Prostate gland (tissue), 2 donors: ENCODE measurements around the gene NYAP2. TPM values are rescaled to one million over a fixed set of nuclear protein-coding genes. Genes with fewer than 3 reads are reported as not detected.

Source experiments
- DNase-seq: peaks from one replicate; pipeline ENCODE4 v3.0.0-alpha.2; 2019; ENCODE audit warnings: low spot score
- H3K27ac ChIP-seq, 2 donors: fragments of 200-600 bp; sonication (generic); 2 replicates each; pipeline ENCODE4 v1.5.1; 2017 to 2019
- H3K27me3 ChIP-seq: fragments of 200-600 bp; sonication (generic); replicated peaks from 2 replicates; pipeline ENCODE4 v1.5.1; 2019; ENCODE audit not compliant: insufficient read depth
- H3K36me3 ChIP-seq, 2 donors: fragments of 200-600 bp; sonication (generic); 1 replicate in 1 of 2; 2 replicates in 1 of 2; pipeline versions ENCODE4 v1.5.1 to v1.8.1; 2017 to 2019
- H3K4me1 ChIP-seq: fragments of 200-600 bp; sonication (generic); replicated peaks from 2 replicates; pipeline ENCODE4 v1.5.1; 2019
- H3K4me3 ChIP-seq, 2 donors: fragments of 200-600 bp; sonication (generic); 2 replicates each; pipeline ENCODE4 v1.5.1; 2017 to 2019
- H3K9me3 ChIP-seq: fragments of 200-600 bp; sonication (generic); 2 replicates; pipeline ENCODE4 v1.5.1; 2017
- POLR2A ChIP-seq: fragments of 450-650 bp; IDR thresholded peaks from one replicate; pipeline ENCODE4 v1.6.1; 2016; ENCODE audit warnings: antibody characterized with exemption, mild to moderate bottlenecking
- POLR2AphosphoS5 ChIP-seq: sonication (generic); formaldehyde crosslinking; IDR thresholded peaks from one replicate; pipeline ENCODE4 v1.6.1; 2017; ENCODE audit warnings: antibody characterized with exemption
- WGBS: methylation state at CpG from one replicate; pipeline ENCODE4 v1.1.5; 2018; 5-methylcytosine and 5-hydroxymethylcytosine counted together
- intact Hi-C: fragments of 100-400 bp; cut with DNase I; formaldehyde crosslinking; loops from one replicate; pipeline ENCODE4 v1.14.2; 2022
- total RNA-seq, 2 donors: library from RNA; depleted of rRNA; stranded (reverse); fragments of >200 nt; gene quantifications; one replicate each; pipeline ENCODE4 v1.1.0, GENCODE V29; 2016
- TF ChIP-seq, protein P1 (sequence below), 4 experiments: fragments of 200-600 bp in 2 of 4; fragments of 450-650 bp in 2 of 4; sonication (generic) in 2 of 4; IDR thresholded peaks; 1 replicate in 3 of 4; 2 replicates in 1 of 4; pipeline ENCODE4 v1.5.1; 2016 to 2019; ENCODE audit warnings: antibody characterized with exemption in 4 of 4, mild to moderate bottlenecking in 2 of 4, moderate library complexity in 2 of 4

Gene NYAP2
- total RNA-seq, 2 donors from 2014 or later = 0.14 TPM; not detected in 1

GRCh38 chr2:225581906-225582305, 182.4 kb downstream of the NYAP2 start:
- WGBS = 95% methylated on average over 26 of the region's 26 CpGs
- intact Hi-C loops = no loop called here

DNA sequence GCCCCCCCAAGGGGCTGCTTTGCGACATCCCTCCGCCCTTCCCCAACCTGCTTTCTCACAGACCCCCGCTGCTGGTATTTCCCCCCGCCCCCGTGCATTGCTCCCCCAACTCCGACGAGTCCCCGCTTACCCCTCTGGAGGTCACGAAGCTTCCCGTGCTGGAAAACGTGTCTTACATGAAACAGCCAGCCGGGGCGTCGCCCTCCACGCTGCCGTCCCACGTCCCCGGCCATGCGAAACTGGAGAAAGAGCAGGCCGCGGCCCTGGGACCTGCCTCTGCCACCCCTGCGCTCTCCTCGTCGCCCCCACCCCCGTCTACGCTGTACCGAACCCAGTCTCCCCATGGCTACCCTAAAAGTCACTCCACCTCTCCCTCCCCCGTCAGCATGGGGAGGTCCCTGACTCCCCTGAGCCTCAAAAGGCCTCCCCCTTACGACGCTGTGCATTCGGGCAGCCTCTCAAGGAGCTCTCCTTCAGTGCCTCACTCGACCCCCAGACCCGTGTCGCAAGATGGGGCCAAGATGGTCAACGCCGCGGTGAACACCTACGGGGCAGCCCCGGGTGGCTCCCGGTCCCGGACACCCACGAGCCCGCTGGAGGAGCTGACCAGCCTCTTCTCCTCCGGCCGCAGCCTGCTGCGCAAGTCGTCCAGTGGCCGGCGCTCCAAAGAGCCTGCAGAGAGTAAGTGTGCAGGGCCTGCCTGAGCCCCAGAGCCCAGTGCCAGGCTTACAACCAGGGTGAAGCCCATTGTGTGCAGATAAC, 183.0 kb downstream of the NYAP2 start:
- no peaks in the 10 kb centered on the region for H3K4me1 ChIP-seq
- H3K9me3 ChIP-seq = no peaks in the 10 kb centered on the region
- WGBS = 96% methylated on average over 41 of the region's 49 CpGs
- H3K4me3 ChIP-seq = no peak overlapping the region
- DNase-seq = no peak
- H3K36me3 ChIP-seq = no peaks in the 10 kb centered on the region
- no peak for TF ChIP-seq POLR2A
- TF ChIP-seq, protein P1, sequence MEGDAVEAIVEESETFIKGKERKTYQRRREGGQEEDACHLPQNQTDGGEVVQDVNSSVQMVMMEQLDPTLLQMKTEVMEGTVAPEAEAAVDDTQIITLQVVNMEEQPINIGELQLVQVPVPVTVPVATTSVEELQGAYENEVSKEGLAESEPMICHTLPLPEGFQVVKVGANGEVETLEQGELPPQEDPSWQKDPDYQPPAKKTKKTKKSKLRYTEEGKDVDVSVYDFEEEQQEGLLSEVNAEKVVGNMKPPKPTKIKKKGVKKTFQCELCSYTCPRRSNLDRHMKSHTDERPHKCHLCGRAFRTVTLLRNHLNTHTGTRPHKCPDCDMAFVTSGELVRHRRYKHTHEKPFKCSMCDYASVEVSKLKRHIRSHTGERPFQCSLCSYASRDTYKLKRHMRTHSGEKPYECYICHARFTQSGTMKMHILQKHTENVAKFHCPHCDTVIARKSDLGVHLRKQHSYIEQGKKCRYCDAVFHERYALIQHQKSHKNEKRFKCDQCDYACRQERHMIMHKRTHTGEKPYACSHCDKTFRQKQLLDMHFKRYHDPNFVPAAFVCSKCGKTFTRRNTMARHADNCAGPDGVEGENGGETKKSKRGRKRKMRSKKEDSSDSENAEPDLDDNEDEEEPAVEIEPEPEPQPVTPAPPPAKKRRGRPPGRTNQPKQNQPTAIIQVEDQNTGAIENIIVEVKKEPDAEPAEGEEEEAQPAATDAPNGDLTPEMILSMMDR (IDR thresholded peaks at IDR 0.05) = no peak
- TF ChIP-seq POLR2AphosphoS5 = no peak
- intact Hi-C loops = no loop called here
- no peak overlapping the region for H3K27ac ChIP-seq
- H3K27me3 ChIP-seq = no peaks in the 10 kb centered on the region

More at GRCh38 chr2:225581906-225582305, 182.4 kb downstream of the NYAP2 start:
- Histone ChIP-seq H3K36me3 (no peaks in the 10 kb centered on the region), H3K9me3 (no peaks in the 10 kb centered on the region), H3K4me3 (no peak overlapping the region), H3K27me3 (no peaks in the 10 kb centered on the region), H3K27ac (no peak overlapping the region), H3K4me1 (no peaks in the 10 kb centered on the region)
- TF ChIP-seq POLR2A (no peak), POLR2AphosphoS5 (no peak)
- TF ChIP-seq, protein P1 (IDR thresholded peaks at IDR 0.05) = no peak
- no peak for DNase-seq

DNA sequence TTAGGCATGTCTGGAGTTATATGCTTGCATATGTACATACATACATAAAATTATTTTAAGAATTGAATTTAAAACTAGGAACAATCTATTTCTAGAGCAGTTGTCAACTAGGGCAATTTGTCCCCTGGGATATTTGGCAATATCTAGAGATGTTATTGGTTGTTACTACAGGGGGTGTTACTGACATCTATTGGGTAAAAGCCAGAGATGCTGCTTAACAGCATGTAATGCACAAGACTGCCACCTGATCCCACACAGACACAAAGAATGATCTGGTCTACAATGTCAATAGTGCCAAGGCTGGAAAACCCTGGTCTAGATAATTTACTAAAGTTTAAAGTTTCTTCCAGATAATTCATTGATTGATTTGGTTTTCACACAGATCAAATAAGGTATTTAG, 185.3 kb downstream of the NYAP2 start:
- no peaks in the 10 kb centered on the region for H3K9me3 ChIP-seq
- H3K27ac ChIP-seq = no peak overlapping the region
- no peaks in the 10 kb centered on the region for H3K27me3 ChIP-seq
- TF ChIP-seq POLR2A = no peak
- no peak for TF ChIP-seq POLR2AphosphoS5
- TF ChIP-seq, protein P1 (IDR thresholded peaks at IDR 0.05) = no peak
- intact Hi-C loops = no loop called here
- DNase-seq = no peak
- no peaks in the 10 kb centered on the region for H3K4me1 ChIP-seq
- no peak overlapping the region for H3K4me3 ChIP-seq
- no peaks in the 10 kb centered on the region for H3K36me3 ChIP-seq

- no peaks in the 10 kb centered on the region for H3K4me1 ChIP-seq
- H3K27ac ChIP-seq = no peak overlapping the region
- no peak overlapping the region for H3K4me3 ChIP-seq
- H3K9me3 ChIP-seq = no peaks in the 10 kb centered on the region
- no peak for TF ChIP-seq POLR2AphosphoS5
- no peak for TF ChIP-seq POLR2A
- TF ChIP-seq, protein P1 (IDR thresholded peaks at IDR 0.05) = no peak
- DNase-seq = no peak
- H3K36me3 ChIP-seq = no peaks in the 10 kb centered on the region
- no peaks in the 10 kb centered on the region for H3K27me3 ChIP-seq
- 93% methylated on average over 3 of the region's 3 CpGs for WGBS
- intact Hi-C loops = no loop called here
Measured at GRCh38 chr2:225590932-225591331, 191.4 kb downstream of the NYAP2 start.

DNA sequence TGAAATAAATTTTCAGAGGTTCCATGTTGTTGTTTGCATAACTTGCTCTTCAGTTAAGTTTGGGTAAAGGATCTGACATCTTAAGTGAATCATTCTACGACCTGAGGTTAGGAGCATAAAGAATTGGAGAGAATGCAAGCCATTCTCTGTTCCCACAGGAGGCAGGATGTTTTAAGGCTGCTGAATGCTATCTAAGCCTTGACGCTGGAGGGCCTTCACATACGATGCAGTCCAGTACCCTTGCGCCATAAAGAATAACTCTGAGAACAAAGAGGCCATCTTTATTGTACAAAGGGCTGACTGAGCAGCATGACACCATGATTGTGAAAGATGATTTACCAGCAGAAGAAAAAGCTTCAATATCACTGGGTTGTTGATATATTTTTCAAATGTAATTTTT, 198.4 kb downstream of the NYAP2 start:
- no peaks in the 10 kb centered on the region for H3K27me3 ChIP-seq
- no peak overlapping the region for H3K4me3 ChIP-seq
- WGBS = 56% methylated on average over 4 of the region's 4 CpGs
- no peaks in the 10 kb centered on the region for H3K4me1 ChIP-seq
- H3K9me3 ChIP-seq = no peaks in the 10 kb centered on the region
- H3K36me3 ChIP-seq = no peaks in the 10 kb centered on the region
- DNase-seq = no peak
- H3K27ac ChIP-seq = no peak overlapping the region
- intact Hi-C loops = no loop called here
- TF ChIP-seq, protein P1 (IDR thresholded peaks at IDR 0.05) = no peak
- no peak for TF ChIP-seq POLR2A
